ENCODE measurements around the gene SMPD3.

Gene SMPD3

DNA sequence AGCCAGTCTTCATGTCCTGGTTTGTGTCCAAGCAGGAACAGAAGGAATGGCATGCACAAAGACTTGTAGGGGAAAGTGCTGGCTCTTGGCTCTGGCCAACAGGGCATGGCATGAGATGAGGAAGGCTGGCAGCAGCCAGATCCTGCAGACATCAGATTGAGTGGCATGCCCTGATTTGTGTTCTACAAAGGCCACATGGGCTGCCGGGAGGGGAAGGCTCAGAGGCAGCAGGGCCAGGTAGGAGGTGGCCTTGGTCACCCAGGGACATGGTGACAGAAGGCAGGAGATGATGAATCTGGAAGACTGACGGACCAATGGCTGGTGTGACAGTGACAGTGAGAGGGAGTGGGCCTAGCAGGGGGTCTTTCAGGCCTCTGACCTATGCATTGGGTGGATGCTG is 33.7 kb downstream of the SMPD3 start:
- TF ChIP-seq GATA2 (IDR thresholded peaks at IDR 0.05; ENCODE audit: low read depth, low read length) (no peak), GATA3 (IDR thresholded peaks at IDR 0.05; ENCODE audit: low read depth, low read length) (no peak)

DNA sequence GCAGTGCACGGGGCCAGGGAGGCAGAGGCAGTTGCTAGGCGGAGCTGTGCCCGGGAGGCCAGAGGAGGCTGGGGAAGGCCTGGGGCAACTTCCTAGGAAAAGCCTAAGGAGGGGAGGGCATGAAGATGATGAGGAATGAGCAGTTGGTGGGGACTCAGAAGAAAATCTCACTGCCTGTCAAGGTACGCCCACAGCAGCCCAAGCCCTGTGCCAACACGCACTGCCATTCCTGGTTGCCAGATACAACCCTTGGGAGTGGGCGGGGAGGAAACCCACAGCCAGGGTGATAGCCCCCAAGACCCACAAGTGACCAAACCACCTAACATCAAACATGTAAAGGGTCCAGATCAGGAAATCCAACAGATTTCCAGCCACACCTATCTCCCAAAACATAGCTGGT is 36.2 kb downstream of the SMPD3 start:
- no peak for TF ChIP-seq GATA2 (IDR thresholded peaks at IDR 0.05; ENCODE audit: low read depth, low read length)
- no peak for TF ChIP-seq GATA3 (IDR thresholded peaks at IDR 0.05; ENCODE audit: low read depth, low read length)

DNA sequence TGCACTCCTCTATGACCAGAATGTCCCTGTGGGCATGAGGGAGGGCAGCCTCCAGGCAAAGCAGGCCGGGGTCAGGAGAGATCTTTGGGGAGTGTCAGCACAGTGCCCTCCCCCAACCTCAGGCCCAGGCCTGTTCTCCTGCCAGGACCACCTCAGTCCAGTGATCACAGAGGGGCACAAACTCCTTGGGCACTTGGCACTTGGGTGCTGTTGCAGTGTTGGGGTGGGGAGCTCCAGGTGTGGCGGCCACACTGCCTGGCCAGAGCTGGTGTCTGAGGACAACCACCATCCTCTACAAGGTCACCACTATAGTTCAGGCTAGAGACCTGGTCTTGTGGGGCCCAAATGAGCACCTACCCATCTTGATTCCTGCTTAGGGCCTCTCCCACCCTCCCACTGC is 37.2 kb downstream of the SMPD3 start:
- TF ChIP-seq GATA3 (IDR thresholded peaks at IDR 0.05; ENCODE audit: low read depth, low read length) (no peak), GATA2 (IDR thresholded peaks at IDR 0.05; ENCODE audit: low read depth, low read length) (no peak)

DNA sequence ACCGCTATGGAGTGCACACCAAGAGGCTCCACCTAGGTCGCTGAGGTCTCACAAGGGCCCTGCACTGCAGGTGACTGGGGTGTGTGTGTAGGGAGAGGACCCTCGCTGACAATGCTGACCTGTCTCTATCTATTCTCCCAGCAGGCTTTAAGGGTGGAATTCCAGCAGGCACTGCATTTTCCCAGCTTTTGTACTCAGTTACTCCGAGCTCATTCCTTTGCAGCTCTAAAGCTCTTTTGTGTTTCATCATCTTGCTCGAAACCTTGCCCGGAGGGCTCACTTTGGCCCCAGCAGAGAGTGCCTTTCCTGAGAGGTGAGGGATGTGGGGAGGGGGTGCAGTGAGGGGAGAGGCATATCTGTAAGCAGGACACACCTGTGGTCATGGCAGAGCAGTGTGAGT is 39.3 kb downstream of the SMPD3 start:
- TF ChIP-seq GATA3 (IDR thresholded peaks at IDR 0.05; ENCODE audit: low read depth, low read length), result no peak
- no peak for TF ChIP-seq GATA2 (IDR thresholded peaks at IDR 0.05; ENCODE audit: low read depth, low read length)

DNA sequence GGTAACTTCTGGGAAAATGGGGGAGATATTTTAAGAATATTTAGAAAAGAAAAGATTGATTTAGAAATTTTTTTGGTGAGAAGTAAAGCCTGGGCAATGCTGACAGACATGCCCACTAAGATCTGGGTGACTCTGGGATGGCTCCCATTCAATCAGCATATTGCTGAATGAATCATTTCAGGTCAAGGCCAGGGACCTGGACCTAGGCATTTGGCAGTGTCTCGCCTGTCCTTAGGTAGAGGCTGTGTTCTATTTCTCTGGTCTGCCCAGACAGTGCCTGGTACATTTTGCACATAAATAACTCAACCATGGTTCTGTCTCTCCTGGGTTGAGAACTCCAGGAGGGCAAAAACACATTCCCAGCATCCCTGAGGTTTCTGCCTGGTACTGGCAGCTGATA is 39.9 kb downstream of the SMPD3 start:
- TF ChIP-seq GATA2 (IDR thresholded peaks at IDR 0.05; ENCODE audit: low read depth, low read length) (no peak), GATA3 (IDR thresholded peaks at IDR 0.05; ENCODE audit: low read depth, low read length) (no peak)

DNA sequence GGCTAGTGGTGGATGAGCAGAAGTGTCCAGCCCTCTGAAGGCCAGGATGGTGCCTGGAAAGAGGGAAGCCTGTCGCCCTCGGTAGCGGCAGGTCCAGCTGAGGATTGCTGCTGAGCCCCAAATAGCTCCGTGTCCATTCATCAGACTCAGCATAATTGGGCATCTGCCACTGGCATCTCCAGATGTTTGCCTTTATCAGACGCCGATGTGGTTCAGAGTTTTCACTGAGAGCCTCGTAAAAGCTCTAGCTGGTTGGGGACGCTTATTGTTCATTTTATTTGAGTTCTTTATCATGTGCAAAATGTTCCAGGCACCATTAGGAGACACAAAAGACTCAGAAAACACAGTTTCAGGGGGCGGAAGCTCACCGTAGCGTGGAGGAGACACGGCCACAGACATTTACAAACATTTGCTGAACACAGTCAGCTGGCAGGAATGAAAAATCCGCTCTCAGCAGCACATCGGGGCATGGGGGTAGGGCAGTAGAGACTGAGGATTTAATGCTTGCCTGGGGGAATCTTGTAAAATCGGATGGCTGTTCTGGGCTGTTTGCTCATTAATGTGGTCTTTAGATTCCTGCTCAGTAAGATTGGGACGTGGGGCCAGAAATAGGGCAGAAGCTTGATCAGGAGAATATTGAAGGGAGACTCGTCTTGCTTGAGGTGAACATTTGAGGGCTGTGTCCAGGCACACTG is 41.7 kb downstream of the SMPD3 start:
- TF ChIP-seq GATA3 (IDR thresholded peaks at IDR 0.05; ENCODE audit: low read depth, low read length) (no peak), GATA2 (IDR thresholded peaks at IDR 0.05; ENCODE audit: low read depth, low read length) (peak; percentile 83)

DNA sequence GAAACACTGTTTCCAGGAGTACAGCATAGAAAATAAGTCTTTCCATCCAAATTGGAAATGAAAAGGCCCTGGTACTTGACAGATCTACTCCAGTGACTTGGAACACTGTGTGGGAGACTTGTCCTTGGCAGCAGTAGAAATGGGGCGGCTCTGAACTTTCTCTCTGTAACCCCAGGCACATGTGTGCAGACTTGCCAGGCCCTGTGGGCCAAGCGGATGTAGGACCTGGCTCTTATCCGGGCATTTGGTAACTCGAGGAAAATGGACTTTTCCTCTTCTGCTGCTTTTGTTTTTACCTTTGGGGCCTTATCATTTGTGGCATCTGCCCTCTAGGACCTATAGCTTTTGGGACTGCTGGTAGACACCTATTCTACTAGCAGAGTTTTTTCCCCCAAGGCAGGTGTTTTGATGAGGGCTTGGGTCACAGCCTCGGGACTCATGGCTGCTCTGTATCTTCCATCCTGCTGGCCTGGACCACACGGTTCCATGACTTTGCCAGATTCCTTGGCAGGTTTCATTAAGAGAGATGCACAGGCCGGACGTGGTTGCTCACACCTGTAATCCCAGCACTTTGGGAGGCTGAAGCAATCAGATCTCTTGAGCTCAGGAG is 43.5 kb downstream of the SMPD3 start:
- TF ChIP-seq GATA2 (IDR thresholded peaks at IDR 0.05; ENCODE audit: low read depth, low read length), result no peak
- no peak for TF ChIP-seq GATA3 (IDR thresholded peaks at IDR 0.05; ENCODE audit: low read depth, low read length)

DNA sequence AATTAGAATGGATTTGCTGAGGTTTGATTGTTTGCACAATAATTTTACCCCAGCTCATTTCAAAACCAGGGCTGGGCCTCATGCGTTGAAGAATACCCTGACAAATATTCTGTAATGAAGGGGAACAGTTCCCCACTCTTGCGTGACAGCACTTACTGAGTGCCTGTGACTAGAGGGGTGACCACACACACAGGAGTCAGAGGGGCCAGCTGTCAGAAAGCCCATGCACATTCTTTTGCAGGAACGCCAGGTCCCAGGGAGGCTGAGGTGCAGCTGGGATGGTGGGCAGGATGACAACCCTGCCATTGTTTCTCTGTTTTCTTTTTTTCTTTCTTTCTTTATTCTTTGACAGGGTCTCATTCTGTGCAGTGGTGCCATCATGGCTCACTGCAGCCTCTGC is 44.6 kb downstream of the SMPD3 start:
- no peak for TF ChIP-seq GATA3 (IDR thresholded peaks at IDR 0.05; ENCODE audit: low read depth, low read length)
- no peak for TF ChIP-seq GATA2 (IDR thresholded peaks at IDR 0.05; ENCODE audit: low read depth, low read length)

DNA sequence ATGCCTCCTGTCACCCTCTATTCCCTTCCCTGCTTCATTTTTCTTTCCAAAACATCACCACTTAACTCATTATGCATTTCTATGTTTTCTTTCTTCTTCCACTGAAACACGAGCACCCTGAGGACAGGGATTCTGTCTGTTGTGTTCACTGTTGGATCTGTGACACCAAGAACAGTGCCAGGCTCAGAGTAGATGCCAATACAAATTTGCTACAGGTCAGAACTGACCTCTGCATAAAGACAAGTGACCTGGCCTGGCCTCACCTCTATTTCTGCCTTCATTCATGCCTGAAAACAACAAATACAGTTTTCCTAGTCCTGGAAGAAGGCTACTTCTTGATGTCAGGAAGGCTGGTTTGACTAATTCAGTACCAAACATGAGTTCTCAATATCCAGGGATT is 45.1 kb downstream of the SMPD3 start:
- no peak for TF ChIP-seq GATA3 (IDR thresholded peaks at IDR 0.05; ENCODE audit: low read depth, low read length)
- no peak for TF ChIP-seq GATA2 (IDR thresholded peaks at IDR 0.05; ENCODE audit: low read depth, low read length)

DNA sequence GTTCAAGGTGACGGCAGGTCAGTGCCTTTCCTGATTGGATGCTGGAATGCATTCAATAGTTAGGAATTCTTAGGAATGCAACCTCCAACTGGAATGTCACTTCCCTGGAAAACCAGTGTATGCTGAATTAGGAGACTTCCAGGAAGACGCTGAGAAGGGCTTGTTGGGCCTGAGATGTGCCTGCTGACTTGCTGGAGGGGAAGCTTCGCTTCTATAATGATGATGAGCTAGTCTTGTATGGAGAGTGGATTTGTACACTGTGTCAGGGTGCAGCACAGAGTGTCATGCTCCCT is 45.6 kb downstream of the SMPD3 start:
- TF ChIP-seq GATA3 (IDR thresholded peaks at IDR 0.05; ENCODE audit: low read depth, low read length) (no peak), GATA2 (IDR thresholded peaks at IDR 0.05; ENCODE audit: low read depth, low read length) (no peak)

DNA sequence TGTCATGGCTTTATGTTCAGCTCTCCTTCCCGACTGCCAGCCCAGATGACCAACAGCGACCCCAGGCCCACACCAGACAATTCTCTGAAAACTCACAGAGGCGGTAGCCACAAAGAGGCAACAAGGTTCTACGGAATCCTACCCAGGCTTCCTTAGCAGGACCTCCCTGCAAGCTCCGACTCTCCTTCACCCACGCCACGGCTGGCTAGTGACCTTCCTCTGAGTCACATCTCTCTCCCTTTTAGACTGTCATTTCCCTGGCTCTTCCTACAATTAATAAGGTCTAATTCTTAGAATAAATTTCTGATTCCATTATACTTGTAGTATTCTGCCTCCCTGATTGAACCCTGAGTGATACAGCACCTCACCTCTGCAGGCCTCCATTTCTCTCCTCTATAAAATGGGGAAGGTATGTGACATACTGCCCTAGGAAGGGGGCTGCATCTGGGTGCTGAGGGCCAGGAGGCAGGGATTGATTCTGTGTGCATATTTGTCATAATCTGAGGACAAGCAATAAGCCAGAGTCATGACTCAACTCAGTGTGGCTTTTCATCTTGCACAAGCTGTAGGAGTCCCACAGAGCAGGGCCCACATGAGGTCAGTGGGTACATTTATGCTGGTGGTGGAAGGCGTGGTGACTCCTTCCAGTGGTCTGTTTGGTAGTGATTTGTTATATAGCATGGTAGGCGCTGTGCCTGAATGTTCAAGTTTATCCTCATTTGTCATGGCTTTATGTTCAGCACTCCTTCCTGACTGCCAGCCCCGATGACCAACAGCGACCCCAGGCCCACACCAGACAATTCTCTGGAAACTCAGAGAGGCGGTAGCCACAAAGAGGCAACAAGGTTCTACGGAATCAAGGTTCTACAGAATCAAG is 46.2 kb downstream of the SMPD3 start:
- TF ChIP-seq GATA3 (IDR thresholded peaks at IDR 0.05; ENCODE audit: low read depth, low read length), result no peak
- no peak for TF ChIP-seq GATA2 (IDR thresholded peaks at IDR 0.05; ENCODE audit: low read depth, low read length)

DNA sequence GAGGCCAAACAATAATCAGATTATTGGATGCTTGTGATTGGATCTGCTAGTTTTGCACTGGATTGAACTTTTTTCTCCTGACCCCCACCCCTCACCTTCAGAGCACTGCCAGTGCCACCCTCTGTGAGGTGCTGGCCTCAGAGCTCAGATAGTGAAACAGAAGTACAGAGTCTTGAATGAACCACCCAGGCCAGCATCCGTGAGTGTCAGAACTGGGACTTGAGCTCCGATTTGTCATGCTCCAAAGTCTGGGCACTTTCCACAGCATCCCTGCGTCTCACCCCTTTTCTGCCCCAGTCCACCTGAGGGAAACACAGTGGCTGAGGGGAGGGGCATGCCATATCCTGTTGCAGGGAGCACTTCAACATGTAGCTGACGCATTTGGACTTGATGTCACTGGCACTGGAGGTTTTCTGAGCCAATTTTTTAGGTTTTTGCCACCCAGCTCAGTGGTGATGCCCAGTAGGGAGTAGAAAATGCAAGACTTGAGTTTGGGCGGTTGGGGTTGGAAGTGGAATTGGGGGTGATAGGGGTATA is 47.3 kb downstream of the SMPD3 start:
- TF ChIP-seq GATA2 (IDR thresholded peaks at IDR 0.05; ENCODE audit: low read depth, low read length), result no peak
- no peak for TF ChIP-seq GATA3 (IDR thresholded peaks at IDR 0.05; ENCODE audit: low read depth, low read length)

DNA sequence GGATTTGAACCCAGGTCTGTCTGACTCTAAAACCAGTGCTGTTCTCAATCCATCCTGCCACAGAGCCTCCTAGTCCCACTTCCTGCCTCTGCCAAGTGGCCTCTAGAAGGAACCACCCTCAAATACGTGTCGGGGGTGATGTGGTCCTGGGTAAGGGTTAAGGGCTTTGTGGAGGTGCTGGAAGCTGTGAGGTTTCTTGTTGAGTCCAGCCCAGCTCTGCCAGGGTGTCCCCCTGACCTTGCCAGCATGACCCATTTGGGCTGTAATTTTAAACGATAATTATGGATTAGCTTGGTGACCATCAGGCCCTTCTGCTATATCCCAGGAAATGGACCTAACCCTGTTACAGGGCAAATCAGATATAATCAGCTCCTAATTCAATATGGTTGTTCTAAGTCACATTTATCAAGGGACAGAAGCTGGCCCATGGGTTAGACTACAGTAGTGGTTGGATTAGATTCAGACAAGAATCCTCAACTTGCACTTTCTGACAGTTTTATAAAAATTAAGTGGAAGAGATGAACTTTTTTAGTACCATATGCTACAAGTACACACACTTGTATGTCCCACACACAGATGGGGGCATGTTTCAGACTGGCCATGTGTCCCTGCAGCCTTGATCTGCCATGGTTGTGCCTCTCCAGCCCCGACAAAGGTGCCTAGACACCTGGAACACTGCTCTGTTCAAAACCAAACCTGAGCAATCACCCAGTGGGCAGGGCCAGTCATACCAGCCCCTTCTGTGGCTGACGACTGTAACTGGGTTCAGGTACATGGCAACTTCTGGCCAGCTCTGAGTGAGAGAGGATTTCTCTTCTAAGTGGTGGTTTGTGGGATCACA is 48.0 kb downstream of the SMPD3 start:
- TF ChIP-seq GATA3 (IDR thresholded peaks at IDR 0.05; ENCODE audit: low read depth, low read length) (peak; percentile 44; the same call in 1 of the 2 replicates), GATA2 (IDR thresholded peaks at IDR 0.05; ENCODE audit: low read depth, low read length) (0 out of 2 replicates have a peak, but pooled peaks have one; percentile 47)

DNA sequence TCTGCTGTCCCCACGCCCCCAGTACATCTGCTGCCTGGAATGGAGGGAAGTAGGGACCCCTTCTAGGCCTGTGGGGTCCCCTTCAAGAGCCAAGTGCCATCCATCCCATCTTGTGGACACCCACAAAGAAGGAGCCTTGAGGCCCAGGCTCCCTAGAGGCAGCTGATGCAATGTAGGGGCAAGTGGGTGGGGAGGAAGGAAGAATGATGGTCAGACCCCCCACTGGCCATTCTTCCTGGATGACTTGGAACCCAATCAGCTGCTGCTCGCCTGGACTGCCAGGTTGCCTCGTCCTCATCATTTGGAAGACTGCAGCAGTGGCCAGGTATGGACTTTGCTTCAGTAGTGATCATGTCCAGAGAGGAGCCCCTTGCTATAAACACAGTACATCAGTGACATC is 48.9 kb downstream of the SMPD3 start:
- TF ChIP-seq GATA2 (IDR thresholded peaks at IDR 0.05; ENCODE audit: low read depth, low read length) (no peak), GATA3 (IDR thresholded peaks at IDR 0.05; ENCODE audit: low read depth, low read length) (no peak)
